A549 treated with CpdA at 1 μM for 4 hours (cell line): ENCODE results near the gene LVRN. TPM values are rescaled to one million over a fixed set of nuclear protein-coding genes. Genes with fewer than 3 reads are reported as not detected.

ENCODE experiments used
- total RNA-seq: library from RNA; stranded (reverse); fragments of 200-300 nt; extraction: Qiagen RNA extraction; gene quantifications from 5 replicates; pipeline ENCODE4 v1.2.3, GENCODE V29; 2022; ENCODE audit warnings: low read depth

LVRN gene
- 0.05 to 0.17 TPM (median 0.17 TPM) in 3 of 5 replicates, not detected in the others for total RNA-seq

GRCh38 chr5:115962239-115962564, at the start of gene LVRN:
TSS of gene LVRN (plus strand) at chr5:115962475. CDS start at chr5:115962618, 143 bp downstream.

GRCh38 chr5:116032094-116032517, 69.8 kb downstream of the LVRN start, which contains the start of gene ARL14EPL:
TSS of gene ARL14EPL (plus strand) at chr5:116032472. CDS start at chr5:116051466, 18,994 bp downstream.

Other genes starting within 250 kb of the LVRN start
- gene CDO1, start 145.8 kb upstream of the LVRN start, total RNA-seq, result 0.05 to 0.09 TPM in 2 of 5 replicates, not detected in the others
- gene ATG12, start 120.9 kb upstream of the LVRN start, total RNA-seq, result 48.3 to 57.6 TPM (median 51.0 TPM) in 5 replicates
- gene AP3S1, start 120.5 kb upstream of the LVRN start, total RNA-seq, result 63.5 to 74.3 TPM (median 68.7 TPM) in 5 replicates
- 0.07 to 0.69 TPM (median 0.39 TPM) in 5 replicates for gene ARL14EPL, start 70.0 kb downstream of the LVRN start, total RNA-seq
- 35.9 to 40.6 TPM (median 37.6 TPM) in 5 replicates for gene COMMD10, start 122.5 kb downstream of the LVRN start, total RNA-seq